Ovary (tissue), 3 donors: Measurements from ENCODE around the gene EIF2B4.

ENCODE experiments used
- POLR2A ChIP-seq: fragments of 450-650 bp; IDR thresholded peaks from one replicate; pipeline ENCODE4 v1.6.1; 2017; ENCODE audit warnings: antibody characterized with exemption, mild to moderate bottlenecking, moderate library complexity
- TF ChIP-seq, protein P1 (sequence below), 3 donors: fragments of 450-650 bp in 2 of 3; fragments of 200-600 bp in 1 of 3; IDR thresholded peaks; one replicate each; pipeline versions ENCODE4 v1.5.1 to v1.8.0; 2016 to 2022; ENCODE audit warnings: antibody characterized with exemption in 3 of 3, mild to moderate bottlenecking in 1 of 3
- donor health status: DM: no; HTN: no; CAD: no.

DNA sequence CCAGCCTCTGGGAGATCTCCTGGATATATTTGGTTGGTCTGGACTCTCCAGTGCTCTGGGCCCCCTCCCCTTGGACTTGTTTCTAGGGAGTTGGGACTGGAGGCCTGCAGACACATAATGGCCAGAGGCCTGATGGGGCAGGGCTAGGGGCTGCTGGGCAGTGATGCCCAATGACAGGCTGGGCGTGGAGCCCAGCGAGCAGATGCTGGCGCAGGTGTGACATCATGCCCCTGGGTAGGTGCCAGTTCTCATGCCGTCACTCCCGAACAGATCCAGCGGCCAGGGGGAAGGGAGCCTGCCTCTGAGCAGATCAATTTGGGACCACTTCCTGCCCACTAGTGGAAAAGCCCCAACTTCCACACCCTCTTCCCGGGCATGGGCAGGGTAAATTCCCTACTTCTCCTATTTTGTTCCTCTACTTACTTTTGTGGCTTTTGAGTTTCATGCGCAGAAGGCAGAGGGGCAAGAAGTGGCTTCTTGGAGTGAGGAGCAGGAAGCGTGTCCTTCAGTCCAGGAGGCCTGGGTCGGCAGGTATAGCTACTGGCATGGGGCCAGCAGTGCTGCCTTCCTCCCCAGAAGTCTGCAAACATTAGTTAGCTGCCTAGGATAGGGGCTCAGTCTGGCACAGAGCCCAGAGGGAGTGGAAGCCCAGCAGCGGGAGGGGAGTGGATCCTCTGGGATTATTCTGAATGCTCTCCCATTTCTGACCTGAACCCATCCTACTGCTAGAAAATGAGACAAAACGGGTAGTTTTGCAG is 53.3 kb downstream of the EIF2B4 start:
- TF ChIP-seq, protein P1, sequence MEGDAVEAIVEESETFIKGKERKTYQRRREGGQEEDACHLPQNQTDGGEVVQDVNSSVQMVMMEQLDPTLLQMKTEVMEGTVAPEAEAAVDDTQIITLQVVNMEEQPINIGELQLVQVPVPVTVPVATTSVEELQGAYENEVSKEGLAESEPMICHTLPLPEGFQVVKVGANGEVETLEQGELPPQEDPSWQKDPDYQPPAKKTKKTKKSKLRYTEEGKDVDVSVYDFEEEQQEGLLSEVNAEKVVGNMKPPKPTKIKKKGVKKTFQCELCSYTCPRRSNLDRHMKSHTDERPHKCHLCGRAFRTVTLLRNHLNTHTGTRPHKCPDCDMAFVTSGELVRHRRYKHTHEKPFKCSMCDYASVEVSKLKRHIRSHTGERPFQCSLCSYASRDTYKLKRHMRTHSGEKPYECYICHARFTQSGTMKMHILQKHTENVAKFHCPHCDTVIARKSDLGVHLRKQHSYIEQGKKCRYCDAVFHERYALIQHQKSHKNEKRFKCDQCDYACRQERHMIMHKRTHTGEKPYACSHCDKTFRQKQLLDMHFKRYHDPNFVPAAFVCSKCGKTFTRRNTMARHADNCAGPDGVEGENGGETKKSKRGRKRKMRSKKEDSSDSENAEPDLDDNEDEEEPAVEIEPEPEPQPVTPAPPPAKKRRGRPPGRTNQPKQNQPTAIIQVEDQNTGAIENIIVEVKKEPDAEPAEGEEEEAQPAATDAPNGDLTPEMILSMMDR (IDR thresholded peaks at IDR 0.05), result no peak
- TF ChIP-seq POLR2A, result no peak
